ENCODE results near the gene RASGRP4. TPM values are rescaled to one million over a fixed set of nuclear protein-coding genes. Genes with fewer than 3 reads are reported as not detected.

RASGRP4 gene
- total RNA-seq, 1 experiment from 2014 or later, result not detected

- H3K27me3 ChIP-seq (replicated peaks; ENCODE audit: insufficient read depth, low read depth, low read length, poor library complexity), result peaks cover 5% of the 10 kb centered on the region
- H3K4me3 ChIP-seq (ENCODE audit: low read depth, low read length, poor library complexity, severe bottlenecking), result no peak overlapping the region
- H3K27ac ChIP-seq (ENCODE audit: low read depth, low read length, poor library complexity, severe bottlenecking), result no peak overlapping the region
- DNase-seq (ENCODE audit: low spot score), result no peak
- POLR2A ChIA-PET (ENCODE audit: low non-redundant PET), result no interaction called here
- H3K9me3 ChIP-seq (ENCODE audit: low read depth, low read length, poor library complexity, severe bottlenecking), result no peaks in the 10 kb centered on the region
- intact Hi-C loops (cut with micrococcal nuclease; ENCODE audit: unreplicated experiment), result no loop called here
- no peaks in the 10 kb centered on the region for H3K36me3 ChIP-seq (ENCODE audit: insufficient read depth, low read length, poor library complexity, severe bottlenecking)
- TF ChIP-seq, protein P1, sequence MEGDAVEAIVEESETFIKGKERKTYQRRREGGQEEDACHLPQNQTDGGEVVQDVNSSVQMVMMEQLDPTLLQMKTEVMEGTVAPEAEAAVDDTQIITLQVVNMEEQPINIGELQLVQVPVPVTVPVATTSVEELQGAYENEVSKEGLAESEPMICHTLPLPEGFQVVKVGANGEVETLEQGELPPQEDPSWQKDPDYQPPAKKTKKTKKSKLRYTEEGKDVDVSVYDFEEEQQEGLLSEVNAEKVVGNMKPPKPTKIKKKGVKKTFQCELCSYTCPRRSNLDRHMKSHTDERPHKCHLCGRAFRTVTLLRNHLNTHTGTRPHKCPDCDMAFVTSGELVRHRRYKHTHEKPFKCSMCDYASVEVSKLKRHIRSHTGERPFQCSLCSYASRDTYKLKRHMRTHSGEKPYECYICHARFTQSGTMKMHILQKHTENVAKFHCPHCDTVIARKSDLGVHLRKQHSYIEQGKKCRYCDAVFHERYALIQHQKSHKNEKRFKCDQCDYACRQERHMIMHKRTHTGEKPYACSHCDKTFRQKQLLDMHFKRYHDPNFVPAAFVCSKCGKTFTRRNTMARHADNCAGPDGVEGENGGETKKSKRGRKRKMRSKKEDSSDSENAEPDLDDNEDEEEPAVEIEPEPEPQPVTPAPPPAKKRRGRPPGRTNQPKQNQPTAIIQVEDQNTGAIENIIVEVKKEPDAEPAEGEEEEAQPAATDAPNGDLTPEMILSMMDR (conservative IDR thresholded peaks at IDR 0.05; ENCODE audit: low read depth, low read length), result no peak
- TF ChIP-seq EZH2 (IDR thresholded peaks at IDR 0.05; ENCODE audit: borderline replicate concordance, low read depth, low read length, poor library complexity, severe bottlenecking), result no peak
- no TSS peak for BruUV-seq (replicated peaks)
- CTCF ChIA-PET, result no interaction called here
- H3K4me1 ChIP-seq (ENCODE audit: insufficient read depth, low read length, poor library complexity, severe bottlenecking), result no peaks in the 10 kb centered on the region
Observed at GRCh38 chr19:38466050-38466449, 40.0 kb upstream of the RASGRP4 start.

- DNase-seq (ENCODE audit: low spot score), result no peak
- Histone ChIP-seq H3K9me3 (ENCODE audit: low read depth, low read length, poor library complexity, severe bottlenecking) (no peaks in the 10 kb centered on the region), H3K27ac (ENCODE audit: low read depth, low read length, poor library complexity, severe bottlenecking) (no peak overlapping the region), H3K4me1 (ENCODE audit: insufficient read depth, low read length, poor library complexity, severe bottlenecking) (no peaks in the 10 kb centered on the region), H3K4me3 (ENCODE audit: low read depth, low read length, poor library complexity, severe bottlenecking) (no peak overlapping the region), H3K27me3 (replicated peaks; ENCODE audit: insufficient read depth, low read depth, low read length, poor library complexity) (no peaks in the 10 kb centered on the region), H3K36me3 (ENCODE audit: insufficient read depth, low read length, poor library complexity, severe bottlenecking) (no peaks in the 10 kb centered on the region)
- intact Hi-C loops (cut with micrococcal nuclease; ENCODE audit: unreplicated experiment), result no loop called here
- BruUV-seq (replicated peaks), result no TSS peak
- ChIA-PET CTCF (no interaction called here), POLR2A (ENCODE audit: low non-redundant PET) (no interaction called here)
- no peak for TF ChIP-seq EZH2 (IDR thresholded peaks at IDR 0.05; ENCODE audit: borderline replicate concordance, low read depth, low read length, poor library complexity, severe bottlenecking)
- TF ChIP-seq, protein P1 (conservative IDR thresholded peaks at IDR 0.05; ENCODE audit: low read depth, low read length), result no peak
Observed at GRCh38 chr19:38464421-38465082, 38.5 kb upstream of the RASGRP4 start.

- Histone ChIP-seq H3K27me3 (replicated peaks; ENCODE audit: insufficient read depth, low read depth, low read length, poor library complexity) (no peaks in the 10 kb centered on the region), H3K4me3 (ENCODE audit: low read depth, low read length, poor library complexity, severe bottlenecking) (no peak overlapping the region), H3K36me3 (ENCODE audit: insufficient read depth, low read length, poor library complexity, severe bottlenecking) (no peaks in the 10 kb centered on the region), H3K27ac (ENCODE audit: low read depth, low read length, poor library complexity, severe bottlenecking) (no peak overlapping the region), H3K9me3 (ENCODE audit: low read depth, low read length, poor library complexity, severe bottlenecking) (no peaks in the 10 kb centered on the region), H3K4me1 (ENCODE audit: insufficient read depth, low read length, poor library complexity, severe bottlenecking) (no peaks in the 10 kb centered on the region)
- TF ChIP-seq, protein P1 (conservative IDR thresholded peaks at IDR 0.05; ENCODE audit: low read depth, low read length), result no peak
- no peak for TF ChIP-seq EZH2 (IDR thresholded peaks at IDR 0.05; ENCODE audit: borderline replicate concordance, low read depth, low read length, poor library complexity, severe bottlenecking)
- ChIA-PET CTCF (no interaction called here), POLR2A (ENCODE audit: low non-redundant PET) (no interaction called here)
- intact Hi-C loops (cut with micrococcal nuclease; ENCODE audit: unreplicated experiment), result no loop called here
- DNase-seq (ENCODE audit: low spot score), result no peak
- no TSS peak for BruUV-seq (replicated peaks)
Observed at GRCh38 chr19:38463365-38463764, 37.3 kb upstream of the RASGRP4 start.

All from A673 (cell line).